Transverse colon (tissue), 3 donors: ENCODE results near the gene UMPS.

Source experiments
- CTCF ChIP-seq, 5 experiments: fragments of 200-600 bp in 3 of 5; fragments of 450-650 bp in 2 of 5; sonication (generic) in 3 of 5; IDR thresholded peaks; 1 replicate in 2 of 5; 2 replicates in 3 of 5; pipeline ENCODE4 v1.5.1; 2016 to 2017; ENCODE audit warnings: antibody characterized with exemption in 5 of 5, inconsistent platforms in 3 of 5, mild to moderate bottlenecking in 2 of 5, moderate library complexity in 1 of 5
- POLR2A ChIP-seq: fragments of 450-650 bp; IDR thresholded peaks from one replicate; pipeline ENCODE4 v1.6.1; 2016; ENCODE audit warnings: antibody characterized with exemption, mild to moderate bottlenecking, moderate library complexity

GRCh38 chr3:124793054-124793739 lies 62.9 kb downstream of the UMPS start:
- TF ChIP-seq POLR2A (no peak), CTCF (IDR thresholded peaks at IDR 0.05) (no peak)
